H9 (cell line): Measurements from ENCODE around the gene MYL11. TPM values are rescaled to one million over a fixed set of nuclear protein-coding genes. Genes with fewer than 3 reads are reported as not detected.

ENCODE experiments used
- DNase-seq: peaks from one replicate; pipeline ENCODE4 v3.0.0-alpha.2; 2017
- H2AFZ ChIP-seq: one replicate; pipeline ENCODE4 v1.6.1; 2013; ENCODE audit warnings: mild to moderate bottlenecking, low read length, control low read depth, moderate library complexity
- H2AK5ac ChIP-seq: 2 replicates; pipeline ENCODE4 v1.6.1; 2013; ENCODE audit warnings: low read length, control low read depth, mixed read lengths; ENCODE audit not compliant: insufficient read length
- H2BK120ac ChIP-seq: one replicate; pipeline ENCODE4 v1.6.1; 2013; ENCODE audit warnings: low read depth, mild to moderate bottlenecking, low read length, control low read depth, inconsistent platforms; ENCODE audit not compliant: poor library complexity, severe bottlenecking
- H2BK12ac ChIP-seq: 2 replicates; pipeline ENCODE4 v1.6.1; 2013; ENCODE audit warnings: low read length, control low read depth, mixed read lengths, low read depth; ENCODE audit not compliant: insufficient read length
- H2BK15ac ChIP-seq: 2 replicates; pipeline ENCODE4 v1.6.1; 2013; ENCODE audit warnings: low read depth, low read length, control low read depth
- H2BK20ac ChIP-seq: one replicate; pipeline ENCODE4 v1.6.1; 2013; ENCODE audit warnings: low read depth, mild to moderate bottlenecking, low read length, control low read depth, inconsistent platforms; ENCODE audit not compliant: poor library complexity, severe bottlenecking
- H2BK5ac ChIP-seq: 2 replicates; pipeline ENCODE4 v1.6.1; 2013; ENCODE audit warnings: low read length, control low read depth, mixed read lengths; ENCODE audit not compliant: insufficient read length
- H3K14ac ChIP-seq: 2 replicates; pipeline ENCODE4 v1.6.1; 2013; ENCODE audit warnings: low read length, control low read depth; ENCODE audit not compliant: insufficient read depth
- H3K18ac ChIP-seq: 2 replicates; pipeline ENCODE4 v1.6.1; 2013; ENCODE audit warnings: low read depth, mild to moderate bottlenecking, mixed read lengths, low read length, control low read depth; ENCODE audit not compliant: insufficient read length
- H3K23ac ChIP-seq: 2 replicates; pipeline ENCODE4 v1.6.1; 2013; ENCODE audit warnings: low read length, control low read depth, mixed read lengths, low read depth; ENCODE audit not compliant: insufficient read length
- H3K23me2 ChIP-seq: 2 replicates; pipeline ENCODE4 v1.6.1; 2013; ENCODE audit warnings: low read depth, mild to moderate bottlenecking, mixed read lengths, low read length, control low read depth; ENCODE audit not compliant: insufficient read length, poor library complexity, severe bottlenecking
- H3K27ac ChIP-seq: 2 replicates; pipeline ENCODE4 v1.5.1; 2013; ENCODE audit warnings: low read length, control low read depth, mixed read lengths, low read depth; ENCODE audit not compliant: insufficient read length
- H3K27me3 ChIP-seq: 2 replicates; pipeline ENCODE4 v1.6.1; 2013; ENCODE audit warnings: low read length, control low read depth, inconsistent platforms; ENCODE audit not compliant: insufficient read depth
- H3K4ac ChIP-seq: 2 replicates; pipeline ENCODE4 v1.6.1; 2013; ENCODE audit warnings: low read depth, mild to moderate bottlenecking, control low read depth, inconsistent platforms, low read length, moderate library complexity
- H3K4me1 ChIP-seq: 2 replicates; pipeline ENCODE4 v1.6.1; 2013; ENCODE audit warnings: low read length, control low read depth, inconsistent platforms; ENCODE audit not compliant: insufficient read depth
- H3K4me2 ChIP-seq: 2 replicates; pipeline ENCODE4 v1.6.1; 2013; ENCODE audit warnings: low read length, control low read depth, mixed read lengths; ENCODE audit not compliant: insufficient read length, insufficient read depth
- H3K56ac ChIP-seq: 2 replicates; pipeline ENCODE4 v1.6.1; 2013; ENCODE audit warnings: low read depth, mild to moderate bottlenecking, mixed read lengths, low read length, control low read depth; ENCODE audit not compliant: insufficient read length
- H3K79me1 ChIP-seq: 2 replicates; pipeline ENCODE4 v1.6.1; 2013; ENCODE audit warnings: low read depth, mild to moderate bottlenecking, moderate library complexity, low read length, control low read depth, inconsistent platforms; ENCODE audit not compliant: insufficient read depth, poor library complexity, severe bottlenecking
- H3K79me2 ChIP-seq: 2 replicates; pipeline ENCODE4 v1.6.1; 2013; ENCODE audit warnings: low read length, control low read depth, inconsistent platforms; ENCODE audit not compliant: insufficient read depth
- H3K9ac ChIP-seq: 2 replicates; pipeline ENCODE4 v1.6.1; 2013; ENCODE audit warnings: low read length, control low read depth, mixed read lengths; ENCODE audit not compliant: insufficient read length; ENCODE audit errors: extremely low read depth
- H3K9me3 ChIP-seq: one replicate; pipeline ENCODE4 v1.6.1; 2013; ENCODE audit warnings: low read depth, low read length, inconsistent platforms; ENCODE audit not compliant: control insufficient read depth
- H3T11ph ChIP-seq: one replicate; pipeline ENCODE4 v1.6.1; 2013; ENCODE audit warnings: mild to moderate bottlenecking, low read length, control low read depth, inconsistent platforms
- H4K20me1 ChIP-seq: one replicate; pipeline ENCODE4 v1.6.1; 2013; ENCODE audit not compliant: control insufficient read depth, insufficient read length, insufficient read depth
- H4K5ac ChIP-seq: 2 replicates; pipeline ENCODE4 v1.6.1; 2013; ENCODE audit warnings: low read depth, mild to moderate bottlenecking, mixed read lengths, low read length, control low read depth; ENCODE audit not compliant: insufficient read length
- H4K8ac ChIP-seq: replicated peaks from 2 replicates; pipeline ENCODE4 v1.6.1; 2013; ENCODE audit warnings: low read length, control low read depth, mixed read lengths, low read depth; ENCODE audit not compliant: insufficient read length
- H4K91ac ChIP-seq: 2 replicates; pipeline ENCODE4 v1.6.1; 2013; ENCODE audit warnings: low read depth, mild to moderate bottlenecking, moderate library complexity, mixed read lengths, low read length, control low read depth; ENCODE audit not compliant: insufficient read length
- H3K27ac Mint-ChIP-seq, 3 experiments: 2 replicates in 2 of 3; 3 replicates in 1 of 3; pipeline ENCODE4 v1.8.0; 2020 to 2021; ENCODE audit warnings: mixed read lengths in 3 of 3, mild to moderate bottlenecking in 1 of 3, moderate library complexity in 1 of 3
- H3K27me3 Mint-ChIP-seq: 2 replicates; pipeline ENCODE4 v1.8.0; 2021; ENCODE audit warnings: low read depth, mild to moderate bottlenecking, moderate library complexity, mixed read lengths
- H3K36me3 Mint-ChIP-seq, 3 experiments: 2 replicates in 2 of 3; 3 replicates in 1 of 3; pipeline ENCODE4 v1.8.0; 2020 to 2021; ENCODE audit warnings: low read depth in 3 of 3, mixed read lengths in 3 of 3; ENCODE audit not compliant: insufficient read depth in 1 of 3
- H3K4me1 Mint-ChIP-seq, 2 experiments: 2 replicates each; pipeline ENCODE4 v1.8.0; 2020; ENCODE audit warnings: mixed read lengths in 2 of 2
- H3K4me3 Mint-ChIP-seq, 2 experiments: 2 replicates in 1 of 2; 3 replicates in 1 of 2; pipeline ENCODE4 v1.8.0; 2020 to 2021; ENCODE audit warnings: mild to moderate bottlenecking in 2 of 2, mixed read lengths in 2 of 2, moderate library complexity in 1 of 2
- H3K9me3 Mint-ChIP-seq, 2 experiments: 2 replicates in 1 of 2; 3 replicates in 1 of 2; pipeline ENCODE4 v1.8.0; 2020; ENCODE audit warnings: mild to moderate bottlenecking in 2 of 2, mixed read lengths in 2 of 2, moderate library complexity in 1 of 2
- CTCF ChIP-seq: fragments of 200-600 bp; sonication (generic); conservative IDR thresholded peaks from 3 replicates; pipeline ENCODE4 v1.8.0; 2021; ENCODE audit warnings: antibody characterized with exemption, mild to moderate bottlenecking
- WGBS: extraction: QIAGEN DNeasy Blood & Tissue Kit; methylation state at CpG from one replicate; pipeline ENCODE4 v1.1.7; 2013; ENCODE audit warnings: missing lambda C conversion rate, low lambda C conversion rate, mixed read lengths; ENCODE audit not compliant: insufficient read length; ENCODE audit errors: extremely low coverage; 5-methylcytosine and 5-hydroxymethylcytosine counted together
- total RNA-seq: library from RNA; stranded (reverse); gene quantifications from 2 replicates; pipeline ENCODE4 v1.2.1, GENCODE V29; 2021

MYL11 gene
- total RNA-seq, 1 experiment from 2014 or later: 0.70 TPM

GRCh38 chr16:30352488-30353401 lies 21.9 kb upstream of the MYL11 start:
- peak overlapping the region in 2 of 3 experiments; percentile 25 to 72; a peak in 2 of 7 replicates for H3K27ac Mint-ChIP-seq
- Histone ChIP-seq H4K20me1 (no peaks in the 10 kb centered on the region), H3K18ac (no peak overlapping the region), H4K5ac (no peak overlapping the region), H2BK20ac (no peak overlapping the region), H3K23me2 (peaks cover 13% of the 10 kb centered on the region), H3K56ac (no peak overlapping the region), H3K14ac (no peak overlapping the region), H3K9ac (no peak overlapping the region), H3T11ph (no peak overlapping the region), H4K91ac (no peak overlapping the region), H2BK15ac (no peak overlapping the region), H3K27ac (no peak overlapping the region), H3K9me3 (no peaks in the 10 kb centered on the region), H2BK12ac (no peak overlapping the region), H2AK5ac (no peak overlapping the region), H3K27me3 (no peaks in the 10 kb centered on the region), H2BK120ac (no peak overlapping the region), H3K4me1 (no peaks in the 10 kb centered on the region), H2BK5ac (no peak overlapping the region), H3K79me1 (peaks cover 8% of the 10 kb centered on the region), H3K23ac (no peak overlapping the region), H3K79me2 (peaks cover 3% of the 10 kb centered on the region; the same call in 1 of the 2 replicates), H3K4me2 (no peak overlapping the region), H4K8ac (no peak overlapping the region), H3K4ac (no peak overlapping the region), H2AFZ (no peak overlapping the region)
- peaks cover 19 to 24% of the 10 kb centered on the region in 2 experiments for H3K4me1 Mint-ChIP-seq
- WGBS: no CpG with 5 or more reads among the region's 14 CpGs
- no peak for DNase-seq
- H3K36me3 Mint-ChIP-seq: peaks cover 27 to 65% (median 58%) of the 10 kb centered on the region in 3 experiments; a peak in 6 of 7 replicates
- H3K9me3 Mint-ChIP-seq: no peaks in the 10 kb centered on the region
- TF ChIP-seq CTCF: peak; percentile 49; the same call in 2 of the 3 replicates
- H3K4me3 Mint-ChIP-seq: peak overlapping the region; percentile 51 to 65; a peak in 3 of 5 replicates
- no peaks in the 10 kb centered on the region; the same call in 1 of the 2 replicates for H3K27me3 Mint-ChIP-seq
